ENCODE measurements around the gene ASB9. TPM values are rescaled to one million over a fixed set of nuclear protein-coding genes. Genes with fewer than 3 reads are reported as not detected.

ASB9 gene
- total and polyA plus RNA-seq, 2 of the 8 experiments (the other 6 are each of a cell fraction or from before 2014, with no cell fraction given), result 0.54 to 1.2 TPM

DNA sequence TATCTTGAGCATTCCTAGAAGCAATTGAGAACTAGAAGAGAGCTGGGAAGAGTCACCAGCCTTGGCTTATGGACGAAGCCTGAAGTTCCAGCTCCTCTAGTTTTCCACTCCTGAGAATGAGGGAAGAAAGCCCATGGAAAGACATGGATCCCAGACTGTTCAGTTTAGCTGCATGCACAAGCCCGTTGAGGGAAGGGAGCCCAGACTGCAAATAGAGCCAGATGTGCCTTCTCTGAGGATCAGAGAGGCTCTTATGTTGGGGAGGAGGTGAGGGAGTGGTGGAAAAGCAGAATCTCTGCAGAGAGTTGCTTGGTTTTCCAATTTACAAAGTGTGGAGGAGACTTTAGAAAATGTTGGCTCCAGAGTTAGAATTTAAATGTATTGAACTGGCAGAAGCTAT is 69.0 kb downstream of the ASB9 start:
- no peak for FAIRE-seq
- ChIA-PET CTCF (ENCODE audit: partially characterized antibody) (interaction anchor here (1.2 kb wide), 1 partner anchor 19 kb away, joined by 3 read pairs; no protein-coding TSS in a partner anchor), POLR2A (ENCODE audit: partially characterized antibody) (no interaction called here)
- Histone ChIP-seq H3K23ac (ENCODE audit: insufficient read length) (no peak overlapping the region), H3K4me1 (replicated peaks in 1 of 4; ENCODE audit: control insufficient read depth in 3 of 4, insufficient read depth in 4 of 4, low read length in 3 of 4) (no peaks in the 10 kb centered on the region), H2BK15ac (ENCODE audit: low read length) (no peak overlapping the region), H3K4me2 (ENCODE audit: insufficient read depth in 1 of 2, low read depth in 2 of 2, low read length in 2 of 2) (no peak overlapping the region), H3K79me1 (ENCODE audit: low read depth, low read length) (no peaks in the 10 kb centered on the region), H2BK5ac (ENCODE audit: low read depth, low read length) (no peak overlapping the region), H4K91ac (replicated peaks; ENCODE audit: insufficient read length, low read length) (no peak overlapping the region), H3K79me2 (ENCODE audit: control insufficient read depth in 1 of 2, insufficient read depth in 2 of 2, low read length in 2 of 2) (no peaks in the 10 kb centered on the region), H2AK5ac (ENCODE audit: low read depth, low read length) (no peak overlapping the region), H3K4me3 (ENCODE audit: extremely low read depth in 1 of 4, insufficient read depth in 2 of 4, low read depth in 3 of 4, low read length in 4 of 4) (no peak overlapping the region), H4K8ac (ENCODE audit: extremely low read depth, insufficient read depth, low read length) (no peak overlapping the region), H4K20me1 (replicated peaks in 1 of 2; ENCODE audit: control insufficient read depth in 1 of 2, insufficient read depth in 2 of 2, low read length in 2 of 2) (no peaks in the 10 kb centered on the region), H2AFZ (ENCODE audit: low read length) (no peak overlapping the region), H3K23me2 (ENCODE audit: low read depth, low read length) (no peaks in the 10 kb centered on the region), H3K14ac (ENCODE audit: insufficient read length) (no peak overlapping the region), H3K27ac (ENCODE audit: low read depth, low read length) (no peak overlapping the region), H3K4ac (replicated peaks; ENCODE audit: insufficient read length, low read depth, low read length) (no peak overlapping the region), H3K18ac (ENCODE audit: extremely low read depth, low read length) (no peak overlapping the region), H2BK12ac (ENCODE audit: low read depth, low read length) (no peak overlapping the region), H3K27me3 (replicated peaks in 1 of 4; ENCODE audit: control insufficient read depth in 3 of 4, extremely low read depth in 1 of 4, insufficient read depth in 3 of 4, low read length in 3 of 4) (no peaks in the 10 kb centered on the region), H2BK120ac (replicated peaks; ENCODE audit: low read depth, low read length) (no peak overlapping the region), H4K5ac (ENCODE audit: insufficient read length, low read depth, low read length) (no peak overlapping the region), H3K9me3 (ENCODE audit: insufficient read depth in 2 of 2, low read depth in 1 of 2, low read length in 1 of 2) (no peaks in the 10 kb centered on the region), H3K56ac (replicated peaks; ENCODE audit: insufficient read length, low read depth, low read length) (no peak overlapping the region), H3K36me3 (ENCODE audit: control insufficient read depth in 2 of 4, insufficient read depth in 4 of 4, low read length in 3 of 4) (no peaks in the 10 kb centered on the region), H2BK20ac (ENCODE audit: low read length) (no peak overlapping the region), H3K9ac (replicated peaks in 1 of 4; ENCODE audit: extremely low read depth in 1 of 4, low read depth in 3 of 4, low read length in 3 of 4) (no peak overlapping the region)
- DNase-seq (ENCODE audit: low read depth in 1 of 2, low spot score in 2 of 2), result no peak
- WGBS, 2 experiments (ENCODE audit: extremely low coverage in 1 of 2, insufficient coverage in 1 of 2, insufficient read length in 1 of 2, insufficient replicate concordance in 2 of 2, low coverage in 1 of 2, low lambda C conversion rate in 2 of 2, missing lambda C conversion rate in 1 of 2), result 94% methylated on average over 2 of the region's 2 CpGs; no CpG with 5 or more reads in 1 of the 2 experiments
- TF ChIP-seq, protein P1, sequence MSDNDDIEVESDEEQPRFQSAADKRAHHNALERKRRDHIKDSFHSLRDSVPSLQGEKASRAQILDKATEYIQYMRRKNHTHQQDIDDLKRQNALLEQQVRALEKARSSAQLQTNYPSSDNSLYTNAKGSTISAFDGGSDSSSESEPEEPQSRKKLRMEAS (IDR thresholded peaks at IDR 0.05), result no peak
- TF ChIP-seq NANOG (IDR thresholded peaks at IDR 0.05; ENCODE audit: insufficient read depth, low read depth, low read length, poor library complexity, severe bottlenecking) (no peak), POLR2AphosphoS5 (IDR thresholded peaks at IDR 0.05; ENCODE audit: low read depth, low read length) (no peak), CREB1 (IDR thresholded peaks at IDR 0.05) (no peak), POLR2A (IDR thresholded peaks at IDR 0.05; ENCODE audit: control extremely low read depth in 1 of 2, low read depth in 2 of 2, low read length in 2 of 2) (no peak), RFX5 (IDR thresholded peaks at IDR 0.05; ENCODE audit: borderline replicate concordance, low read depth, low read length) (no peak), EGR1 (IDR thresholded peaks at IDR 0.05; ENCODE audit: borderline replicate concordance, low read depth, low read length) (no peak), TCF12 (IDR thresholded peaks at IDR 0.05; ENCODE audit: low read depth, low read length) (no peak), SRF (IDR thresholded peaks at IDR 0.05; ENCODE audit: low read depth, low read length) (no peak), HDAC2 (IDR thresholded peaks at IDR 0.05; ENCODE audit: borderline replicate concordance in 1 of 2, low read depth in 2 of 2, low read length in 2 of 2) (no peak)
